Right ventricle myocardium superior (tissue), 1 donor: ENCODE results near the gene HAO1. TPM values are rescaled to one million over a fixed set of nuclear protein-coding genes. Genes with fewer than 3 reads are reported as not detected.
"Not testable (repeated sequence)": the region's sequence is repeated elsewhere in the genome, so short reads cannot be mapped to it uniquely, and the experiment has no call there.

Experiments used
- ATAC-seq: fragments of 200-7000 bp; cut with Tn5 transposase; one replicate; pipeline ENCODE4 v1.9.1; 2020; ENCODE audit warnings: mild to moderate bottlenecking; ENCODE audit not compliant: poor library complexity
- DNase-seq: peaks from one replicate; pipeline ENCODE4 v3.0.0-alpha.2; 2020
- intact Hi-C: fragments of 100-400 bp; cut with DNase I; formaldehyde crosslinking; loops from one replicate; pipeline ENCODE4 v1.11.2; 2022
- long read RNA-seq: library from polyadenylated mRNA; unstranded; transcript quantifications from one replicate; pipeline ENCODE4 v2.0.0, GENCODE V29; 2021
- total RNA-seq: library from RNA; stranded (reverse); fragmentation: NEBNext Ultra II Directional; extraction: Animal tissue kit (Norgen Biotek cat#: 25700); gene quantifications from one replicate; pipeline ENCODE4 v1.2.1, GENCODE V29; 2021
- donor health status: DM: no; HTN: yes; CAD: no; lungs with severe emphysema.

The HAO1 gene
- not detected for total RNA-seq
- long read RNA-seq = 0 reads

- intact Hi-C loops = no loop called here
- DNase-seq (no peak), ATAC-seq (no peak)
Measured at GRCh38 chr20:7940341-7940740, at the start of gene HAO1. HAO1 (minus strand) TSS chr20:7940458; CDS start chr20:7940422, 36 bp downstream.

DNA sequence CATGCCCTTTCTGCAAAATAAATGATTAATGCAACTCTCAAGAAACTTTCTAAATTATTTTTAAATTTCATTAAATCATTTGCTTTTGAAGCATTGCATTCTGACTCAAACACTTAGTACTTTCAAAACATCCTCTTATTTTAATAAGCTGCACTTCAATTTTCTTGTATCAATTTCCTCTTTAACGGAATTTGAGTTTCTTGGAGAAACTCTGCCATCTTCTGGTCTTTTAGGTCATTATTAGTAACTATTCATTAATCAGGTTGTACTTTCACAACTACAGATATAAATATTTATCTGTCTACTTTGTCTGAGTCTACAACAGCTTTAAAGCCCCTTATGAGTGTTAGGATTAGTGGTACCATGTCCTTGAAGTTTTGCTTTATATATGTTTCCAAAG, 49.1 kb upstream of the HAO1 start:
- DNase-seq (no peak), ATAC-seq (no peak)
- intact Hi-C loops = no loop called here

DNA sequence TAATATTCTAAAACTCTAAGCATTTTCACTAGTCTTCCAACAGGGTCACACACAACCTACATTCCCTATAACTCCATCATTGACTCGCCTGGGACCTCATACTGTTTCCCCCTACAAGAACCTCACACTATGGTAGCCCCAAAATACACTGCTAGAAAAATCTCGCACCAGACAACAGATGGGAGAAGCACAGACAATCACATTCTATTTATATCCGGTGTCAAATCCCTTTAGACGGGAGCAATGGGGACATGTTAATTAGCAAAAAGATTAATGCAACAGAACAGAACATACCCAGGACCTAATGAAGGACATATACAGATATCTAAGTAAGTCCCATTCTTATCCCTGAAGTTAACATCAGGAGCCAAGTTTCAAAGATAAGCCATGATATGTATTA, 45.7 kb upstream of the HAO1 start:
- peak; percentile 52 for ATAC-seq
- intact Hi-C loops = no loop called here

GRCh38 chr20:7984192-7984591, 43.9 kb upstream of the HAO1 start:
- intact Hi-C loops = no loop called here
- ATAC-seq (no peak), DNase-seq (no peak)

More for the DNA sequence above, 45.7 kb upstream of the HAO1 start:
- DNase-seq = no peak

- intact Hi-C loops = no loop called here
- ATAC-seq (no peak), DNase-seq (no peak)
Measured at GRCh38 chr20:7981374-7981773, 41.1 kb upstream of the HAO1 start.

- peak; percentile 67 for ATAC-seq
- intact Hi-C loops = no loop called here
- DNase-seq = no peak
Measured at GRCh38 chr20:7980332-7981046, 40.2 kb upstream of the HAO1 start.

- DNase-seq (no peak), ATAC-seq (no peak)
- intact Hi-C loops = no loop called here
Measured at GRCh38 chr20:7977709-7978108, 37.5 kb upstream of the HAO1 start.

GRCh38 chr20:7975851-7976414, 35.7 kb upstream of the HAO1 start:
- ATAC-seq (no peak), DNase-seq (no peak)
- intact Hi-C loops = no loop called here

GRCh38 chr20:7974785-7975435, 34.7 kb upstream of the HAO1 start:
- intact Hi-C loops = no loop called here

DNA sequence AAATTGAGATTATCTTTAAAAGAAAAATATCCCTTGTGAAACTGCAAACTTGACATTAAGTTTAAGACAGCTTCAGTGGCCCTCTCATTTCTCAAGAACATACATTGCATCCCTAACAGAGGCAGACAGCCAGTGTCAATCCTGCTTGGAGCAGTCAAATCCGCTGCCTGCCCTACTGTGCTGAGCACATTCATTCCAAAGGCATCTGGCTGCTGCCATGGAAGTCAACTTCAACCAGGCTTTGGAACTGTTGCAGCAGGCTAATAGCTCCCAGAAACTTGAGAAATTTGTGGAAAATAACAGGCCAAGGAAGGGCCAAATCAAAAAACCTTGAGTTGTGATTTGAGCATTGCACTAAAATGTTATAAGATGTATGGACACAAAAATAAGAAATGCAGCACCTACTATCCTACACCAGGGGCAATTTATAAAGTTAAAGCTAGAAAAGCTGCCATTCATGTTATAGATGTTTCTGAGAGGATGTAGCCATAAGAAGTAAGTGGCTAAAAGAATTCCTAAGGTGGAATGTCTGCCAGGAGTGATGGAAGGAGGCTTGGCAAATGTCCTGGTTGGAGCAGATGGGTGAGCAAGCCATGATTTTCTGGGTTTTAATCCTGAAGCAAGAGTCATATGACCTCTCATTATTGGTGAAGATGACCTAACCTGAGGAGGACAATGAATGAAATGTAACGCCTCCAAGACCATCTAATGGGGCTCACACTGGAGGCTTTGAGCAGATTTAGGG, 31.4 kb upstream of the HAO1 start:
- intact Hi-C loops = no loop called here
- ATAC-seq (no peak), DNase-seq (no peak)

More at GRCh38 chr20:7974785-7975435, 34.7 kb upstream of the HAO1 start:
- ATAC-seq (no peak), DNase-seq (no peak)

DNA sequence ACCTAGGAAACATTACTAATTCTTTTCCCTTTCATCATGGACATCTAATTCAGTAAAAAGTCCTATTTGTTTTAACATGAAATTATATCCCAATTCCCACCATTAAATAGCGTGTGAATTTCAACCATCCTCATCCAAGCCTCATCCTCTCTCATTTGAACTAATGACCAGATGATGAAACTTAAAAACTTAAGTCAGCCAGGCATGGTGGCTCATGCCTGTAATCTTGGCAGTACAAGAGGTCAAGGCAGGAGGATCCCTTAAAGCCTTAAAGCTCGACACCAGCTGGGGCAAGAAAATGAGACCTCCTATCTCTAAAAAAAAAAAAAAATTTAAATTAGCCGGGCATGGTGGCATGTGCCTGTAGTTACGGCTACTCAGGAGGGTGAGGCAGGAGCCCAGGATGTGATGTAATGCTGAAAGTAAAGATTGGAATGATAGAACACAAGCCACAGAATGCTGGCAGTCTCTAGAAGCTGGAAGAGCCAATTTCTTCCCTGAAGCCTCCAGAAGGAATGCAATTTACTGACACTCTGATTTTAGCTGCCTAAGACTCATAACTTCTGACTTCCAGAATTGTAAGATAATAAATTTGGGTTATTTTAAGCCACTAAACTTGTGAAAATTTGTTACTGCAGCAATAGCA, 27.1 kb upstream of the HAO1 start:
- intact Hi-C loops = no loop called here
- DNase-seq = no peak
- peak; percentile 61 for ATAC-seq

DNA sequence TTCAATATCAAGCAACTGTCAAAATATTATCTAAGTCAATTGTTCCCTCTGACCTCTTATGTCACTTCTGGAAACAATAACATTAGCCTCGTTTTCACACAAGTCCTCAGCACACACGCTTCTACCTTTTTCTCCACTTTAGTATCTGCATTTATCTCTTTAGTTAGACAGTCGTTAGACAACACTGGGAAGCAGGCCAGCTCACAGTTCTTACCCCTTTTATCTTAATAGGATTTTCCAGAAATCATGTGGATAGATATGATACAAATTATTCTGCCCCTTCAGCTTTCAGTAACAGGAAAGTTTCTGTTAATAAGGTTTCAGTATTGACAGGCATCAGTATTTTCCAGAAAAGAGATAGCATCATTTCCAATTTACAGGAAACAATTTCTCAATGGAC, 25.9 kb upstream of the HAO1 start:
- DNase-seq = no peak
- ATAC-seq = no peak
- intact Hi-C loops = no loop called here

GRCh38 chr20:7959484-7959883, 19.2 kb upstream of the HAO1 start:
- intact Hi-C loops = no loop called here
- DNase-seq = no peak
- no peak for ATAC-seq

DNA sequence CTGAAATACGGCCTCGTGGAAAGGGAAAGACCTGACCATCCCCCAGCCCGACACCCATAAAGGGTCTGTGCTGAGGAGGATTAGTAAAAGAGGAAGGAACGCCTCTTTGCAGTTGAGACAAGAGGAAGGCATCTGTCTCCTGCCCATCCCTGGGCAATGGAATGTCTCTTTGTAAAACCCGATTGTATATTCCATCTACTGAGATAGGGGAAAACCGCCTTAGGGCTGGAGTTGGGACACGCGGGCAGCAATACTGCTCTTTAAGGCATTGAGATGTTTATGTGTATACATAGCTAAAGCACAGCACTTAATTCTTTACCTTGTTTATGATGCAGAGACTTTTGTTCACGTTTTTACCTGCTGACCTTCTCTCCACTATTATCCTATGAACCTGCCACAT, 16.3 kb upstream of the HAO1 start:
- DNase-seq, ATAC-seq, intact Hi-C loops: not testable (repeated sequence)

GRCh38 chr20:7950387-7950786, 10.1 kb upstream of the HAO1 start:
- ATAC-seq (no peak), DNase-seq (no peak)
- intact Hi-C loops = no loop called here

DNA sequence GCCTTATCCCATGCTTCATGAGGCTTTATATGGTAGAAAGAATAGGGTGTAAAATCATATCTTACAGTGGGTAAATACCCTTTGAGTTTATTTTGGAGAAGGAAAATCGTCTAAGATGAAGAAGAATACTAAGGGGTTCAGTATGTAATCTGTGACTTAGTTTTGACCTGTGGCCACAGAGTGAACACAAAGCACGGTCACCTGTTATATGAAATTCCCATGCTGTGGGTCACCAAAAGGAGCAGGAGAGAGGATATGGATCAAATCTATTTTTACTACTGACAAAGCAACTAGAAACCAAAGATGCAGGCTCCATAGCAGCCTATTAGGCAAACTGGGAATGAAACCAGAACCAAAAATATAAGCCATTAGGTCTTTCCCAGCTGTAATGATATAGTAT, 3.6 kb upstream of the HAO1 start:
- no peak for DNase-seq
- intact Hi-C loops = no loop called here
- no peak for ATAC-seq

DNA sequence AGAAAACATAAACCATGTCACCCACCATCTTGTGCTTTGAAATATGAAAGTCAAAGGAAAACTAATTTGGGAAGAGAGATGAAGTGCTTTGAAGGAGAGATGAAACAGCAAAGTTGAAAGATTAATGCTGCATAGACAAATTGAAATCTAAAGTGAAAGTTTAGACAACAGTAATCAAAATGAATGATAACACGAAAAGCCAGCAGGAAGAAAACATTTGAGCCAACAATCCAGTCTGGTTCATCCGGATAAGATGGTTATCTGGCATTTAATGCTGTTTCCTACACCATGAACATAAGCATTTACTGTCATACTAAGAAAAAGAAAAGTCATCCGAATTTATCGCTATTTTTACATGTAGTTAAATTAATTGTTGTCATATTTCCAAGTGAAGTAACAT, 595 bp downstream of the HAO1 start:
- no peak for ATAC-seq
- DNase-seq = no peak
- intact Hi-C loops = loop anchor here (5.0 kb wide), 1 partner anchor 783 kb away; no protein-coding TSS in a partner anchor

- ATAC-seq = no peak
- intact Hi-C loops = loop anchor here (5.0 kb wide), 1 partner anchor 784 kb away; no protein-coding TSS in a partner anchor
Measured at GRCh38 chr20:7938058-7938457, 2.2 kb downstream of the HAO1 start.

DNA sequence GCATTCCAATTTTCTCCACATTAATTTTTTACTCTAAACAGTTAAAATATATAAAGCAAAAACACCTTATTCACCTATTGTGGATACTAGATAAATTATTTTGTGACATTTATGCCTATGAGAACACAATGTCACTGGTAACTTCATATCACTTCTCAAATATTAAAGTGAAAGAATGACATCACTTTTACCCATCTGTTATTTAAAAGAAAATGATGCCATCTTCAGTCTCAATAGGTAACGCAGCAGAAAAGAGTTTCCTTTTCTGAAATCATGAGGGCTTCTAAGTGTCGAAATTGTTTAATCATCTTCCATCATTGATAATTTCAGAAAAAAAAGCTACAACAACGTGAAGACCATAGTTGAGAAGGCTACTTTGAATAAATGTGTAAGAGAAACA, 2.9 kb downstream of the HAO1 start:
- no peak for DNase-seq
- intact Hi-C loops = loop anchor here (5.0 kb wide), 1 partner anchor 785 kb away; no protein-coding TSS in a partner anchor
- ATAC-seq = no peak

More at GRCh38 chr20:7938058-7938457, 2.2 kb downstream of the HAO1 start:
- DNase-seq = no peak
